ENCODE data around the gene CDC42SE1.

The CDC42SE1 gene

DNA sequence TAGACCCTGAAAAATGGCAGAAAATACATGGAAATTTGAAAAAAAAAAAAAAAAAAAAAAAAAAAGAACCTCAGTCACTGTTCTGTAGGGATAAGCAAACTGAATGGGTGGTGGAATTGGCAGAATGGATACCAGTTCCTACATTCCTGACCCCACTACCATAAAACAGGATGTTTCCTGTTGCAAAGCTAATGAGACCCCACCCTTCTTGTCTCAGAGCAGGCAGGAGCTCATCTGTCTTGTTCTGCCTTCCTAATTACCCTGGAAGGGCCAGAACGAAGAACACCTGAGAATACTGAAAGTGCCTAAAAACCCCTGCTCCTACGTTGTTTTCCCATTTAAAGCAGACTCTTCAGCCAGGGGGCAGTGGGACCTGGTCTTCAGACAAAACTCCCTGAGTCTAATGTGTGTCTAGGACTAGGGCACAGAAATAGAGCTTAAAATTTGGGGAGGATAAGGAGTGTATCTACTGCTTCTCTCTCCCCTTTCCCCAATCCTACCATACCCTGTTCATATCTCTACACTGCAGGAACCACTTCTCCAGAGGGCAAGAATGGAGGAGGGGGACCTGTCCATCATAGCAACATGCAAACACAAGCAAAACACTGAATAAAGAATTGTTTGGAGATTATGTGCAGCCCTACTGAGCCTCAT lies 7.9 kb downstream of the CDC42SE1 start:
- DNase-seq: no peak

DNA sequence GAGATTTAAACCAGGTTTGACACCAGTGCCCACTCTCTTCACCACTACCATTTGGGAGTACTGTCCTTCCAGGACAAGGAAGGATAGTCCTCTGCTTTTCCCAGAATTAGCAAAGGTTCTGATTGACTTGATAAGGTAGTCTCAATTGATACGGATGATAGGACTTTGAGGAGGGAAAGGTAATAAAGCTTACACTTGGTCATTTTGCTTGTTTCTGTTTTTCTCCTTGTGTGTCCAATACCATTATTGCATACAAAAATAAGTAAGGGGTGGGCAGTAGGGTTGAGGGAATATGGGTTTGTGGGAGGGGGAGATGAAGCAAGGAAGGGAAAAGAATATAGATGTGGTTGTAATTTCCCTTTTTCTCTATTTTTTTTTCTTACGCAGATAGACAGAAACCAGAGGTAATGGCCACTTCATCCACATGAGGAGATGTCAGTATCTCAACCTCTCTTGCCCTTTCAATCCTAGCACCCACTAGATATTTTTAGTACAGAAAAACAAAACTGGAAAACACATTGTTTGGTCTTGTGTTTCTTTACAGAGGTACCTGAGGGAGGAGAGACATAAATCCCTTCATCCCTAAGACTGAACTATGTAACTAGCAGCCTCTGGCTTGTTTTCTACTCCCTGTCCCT lies 9.3 kb downstream of the CDC42SE1 start:
- no peak for DNase-seq

DNA sequence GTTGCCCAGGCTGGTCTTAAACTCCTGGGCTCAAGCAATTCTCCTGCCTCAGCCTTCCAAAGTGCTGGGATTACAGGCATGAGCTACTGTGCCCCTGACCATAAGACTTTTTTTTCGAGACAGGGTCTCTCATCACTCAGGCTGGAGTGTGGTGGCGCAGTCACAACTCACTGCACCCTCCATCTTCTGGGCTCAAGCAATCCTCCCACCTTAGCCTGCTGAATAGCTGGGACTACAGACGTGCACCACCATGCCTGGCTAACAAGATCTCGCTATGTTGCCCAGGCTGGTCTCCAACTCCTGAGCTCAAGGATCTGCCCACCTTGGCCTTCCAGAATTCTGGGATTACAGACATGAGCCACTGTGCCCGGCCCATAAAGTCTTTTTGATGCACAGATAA lies 10.0 kb downstream of the CDC42SE1 start:
- no peak for DNase-seq

DNA sequence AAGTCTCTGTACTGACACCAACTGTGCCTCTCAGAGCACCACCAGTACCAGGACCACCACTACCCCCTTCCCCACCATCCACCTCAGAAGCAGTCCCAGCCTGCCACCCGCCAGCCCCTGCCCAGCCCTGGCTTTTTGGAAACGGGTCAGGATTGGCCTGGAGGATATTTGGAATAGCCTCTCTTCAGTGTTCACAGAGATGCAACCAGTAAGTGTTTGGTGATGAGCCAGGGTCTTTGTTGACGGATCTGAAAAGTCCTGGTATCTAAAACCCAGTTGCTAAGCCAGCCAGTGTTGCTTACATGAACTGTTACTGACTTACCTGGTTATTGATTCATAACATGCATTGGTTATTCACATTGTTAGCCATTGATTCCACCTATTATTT lies 10.8 kb downstream of the CDC42SE1 start:
- DNase-seq: no peak

DNA sequence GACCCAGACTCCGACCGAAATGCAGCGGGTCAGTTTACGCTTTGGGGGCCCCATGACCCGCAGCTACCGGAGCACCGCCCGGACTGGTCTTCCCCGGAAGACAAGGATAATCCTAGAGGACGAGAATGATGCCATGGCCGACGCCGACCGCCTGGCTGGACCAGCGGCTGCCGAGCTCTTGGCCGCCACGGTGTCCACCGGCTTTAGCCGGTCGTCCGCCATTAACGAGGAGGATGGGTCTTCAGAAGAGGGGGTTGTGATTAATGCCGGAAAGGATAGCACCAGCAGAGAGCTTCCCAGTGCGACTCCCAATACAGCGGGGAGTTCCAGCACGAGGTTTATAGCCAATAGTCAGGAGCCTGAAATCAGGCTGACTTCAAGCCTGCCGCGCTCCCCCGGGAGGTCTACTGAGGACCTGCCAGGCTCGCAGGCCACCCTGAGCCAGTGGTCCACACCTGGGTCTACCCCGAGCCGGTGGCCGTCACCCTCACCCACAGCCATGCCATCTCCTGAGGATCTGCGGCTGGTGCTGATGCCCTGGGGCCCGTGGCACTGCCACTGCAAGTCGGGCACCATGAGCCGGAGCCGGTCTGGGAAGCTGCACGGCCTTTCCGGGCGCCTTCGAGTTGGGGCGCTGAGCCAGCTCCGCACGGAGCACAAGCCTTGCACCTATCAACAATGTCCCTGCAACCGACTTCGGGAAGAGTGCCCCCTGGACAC lies 11.3 kb downstream of the CDC42SE1 start:
- DNase-seq: peak; percentile 22

DNA sequence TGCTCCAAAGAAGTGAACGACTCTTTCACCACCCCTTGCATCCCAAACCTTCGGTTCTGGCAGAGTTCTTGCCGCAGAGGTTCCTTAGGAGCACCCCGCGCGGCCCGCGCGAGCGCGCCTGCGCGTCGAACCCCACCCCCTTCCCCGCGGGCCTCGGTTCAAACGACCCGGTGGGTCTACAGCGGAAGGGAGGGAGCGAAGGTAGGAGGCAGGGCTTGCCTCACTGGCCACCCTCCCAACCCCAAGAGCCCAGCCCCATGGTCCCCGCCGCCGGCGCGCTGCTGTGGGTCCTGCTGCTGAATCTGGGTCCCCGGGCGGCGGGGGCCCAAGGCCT lies 11.9 kb downstream of the CDC42SE1 start, which contains the start of gene C1orf56:
C1orf56 (plus strand) TSS at position 161 of the 334 bp plus-strand sequence; CDS start at position 258, 97 bp downstream.
- DNase-seq: peak; percentile 57

DNA sequence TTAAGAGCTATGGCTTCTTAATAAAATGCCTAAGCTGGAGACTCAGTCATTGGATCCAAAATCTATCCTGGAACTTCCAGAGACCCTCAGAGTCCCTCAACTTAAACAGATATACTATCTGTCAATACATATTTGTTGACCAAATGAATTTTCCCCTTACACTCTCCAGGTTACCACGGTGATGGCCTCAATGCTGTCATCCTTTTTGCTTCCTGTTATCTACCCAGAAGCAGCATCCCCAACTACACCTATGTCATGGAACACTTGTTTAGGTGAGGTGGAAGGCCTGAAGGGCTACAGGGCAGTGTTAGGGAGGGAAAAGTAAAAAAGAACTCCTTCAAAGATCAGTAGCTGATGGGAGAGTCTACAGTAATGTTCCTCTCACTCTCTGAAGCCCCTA lies 16.3 kb downstream of the CDC42SE1 start:
- no peak for DNase-seq

DNA sequence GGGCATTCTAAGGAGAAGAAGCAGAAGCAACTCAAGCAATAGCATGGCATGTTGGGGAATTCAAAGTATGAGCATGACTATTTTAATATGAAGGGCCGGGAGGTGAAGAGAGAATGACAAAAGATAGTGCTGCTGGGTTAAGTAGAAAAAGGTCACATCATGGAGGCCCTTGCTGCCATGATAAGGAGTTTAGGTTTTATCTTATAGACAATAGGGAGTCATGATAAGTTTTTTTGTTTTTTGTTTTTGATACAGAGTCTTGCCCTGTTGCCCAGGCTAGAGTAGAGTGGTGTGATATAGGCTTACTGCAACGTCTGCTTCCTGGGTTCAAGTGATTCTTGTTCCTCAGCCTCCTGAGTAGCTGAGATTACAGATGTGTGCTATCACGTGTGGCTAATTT lies 19.9 kb downstream of the CDC42SE1 start:
- DNase-seq: no peak

DNA sequence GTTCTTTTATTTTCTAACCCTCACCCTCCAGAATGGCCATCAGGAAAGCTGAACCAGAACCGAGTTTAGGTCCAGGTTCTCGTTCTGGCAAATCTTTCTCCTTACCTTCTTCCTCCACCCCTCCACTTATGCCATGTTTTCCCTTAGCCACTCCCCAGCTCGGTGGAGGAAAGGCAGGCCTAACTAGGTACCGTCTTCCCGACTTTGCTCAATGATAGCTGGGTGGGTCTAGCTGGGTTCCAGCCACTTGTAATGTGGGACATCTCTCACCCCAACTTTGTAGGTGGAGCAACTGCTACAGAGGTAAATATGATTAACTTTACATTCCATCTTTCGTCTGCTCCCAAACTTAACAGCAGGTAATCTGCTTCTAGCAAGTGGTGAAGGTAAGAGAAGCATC lies 22.4 kb downstream of the CDC42SE1 start:
- DNase-seq: no peak

DNA sequence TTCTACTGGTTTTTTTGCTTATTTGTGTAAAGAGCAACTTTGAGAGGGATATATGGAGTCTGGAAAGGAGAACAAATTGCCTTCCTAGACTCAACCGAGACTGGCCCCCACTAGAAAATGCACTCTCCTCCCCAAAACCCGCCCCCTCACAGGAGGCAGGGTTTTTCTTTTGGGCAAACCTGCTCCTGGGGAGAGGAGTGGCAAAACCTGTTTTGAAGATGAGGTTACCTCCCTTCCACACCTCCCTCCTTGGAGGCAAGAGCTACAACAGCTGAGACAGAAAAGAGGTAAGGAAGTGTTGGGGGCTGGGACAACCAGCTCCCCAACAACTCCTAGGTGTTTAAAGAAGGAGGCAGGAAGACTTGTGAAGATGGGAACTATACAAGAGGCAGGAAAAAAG lies 23.1 kb downstream of the CDC42SE1 start, which contains the start of gene BNIPL:
BNIPL (plus strand) TSS at position 231 of the 400 bp plus-strand sequence; CDS start at position 371, 140 bp downstream.
- DNase-seq: no peak

DNA sequence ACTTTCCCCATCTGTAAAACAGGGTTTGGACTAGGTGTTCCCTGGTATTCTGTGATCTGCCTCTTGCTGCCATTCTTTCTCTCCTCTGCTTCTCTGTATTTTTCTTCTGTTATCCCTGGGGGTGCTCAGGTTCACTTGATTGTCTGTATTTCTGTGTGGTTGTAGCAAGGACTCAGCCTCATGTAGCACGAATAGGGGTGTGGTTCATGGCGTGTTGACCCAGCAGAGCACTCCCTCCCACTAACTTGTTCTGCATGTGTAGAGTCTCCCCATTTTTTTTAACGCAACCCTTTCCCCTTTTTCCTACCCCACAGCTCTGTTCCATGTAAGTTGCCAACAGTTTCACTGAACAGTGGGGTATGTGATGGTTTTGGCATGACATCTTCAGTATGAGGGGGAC lies 24.3 kb downstream of the CDC42SE1 start:
- DNase-seq: no peak

DNA sequence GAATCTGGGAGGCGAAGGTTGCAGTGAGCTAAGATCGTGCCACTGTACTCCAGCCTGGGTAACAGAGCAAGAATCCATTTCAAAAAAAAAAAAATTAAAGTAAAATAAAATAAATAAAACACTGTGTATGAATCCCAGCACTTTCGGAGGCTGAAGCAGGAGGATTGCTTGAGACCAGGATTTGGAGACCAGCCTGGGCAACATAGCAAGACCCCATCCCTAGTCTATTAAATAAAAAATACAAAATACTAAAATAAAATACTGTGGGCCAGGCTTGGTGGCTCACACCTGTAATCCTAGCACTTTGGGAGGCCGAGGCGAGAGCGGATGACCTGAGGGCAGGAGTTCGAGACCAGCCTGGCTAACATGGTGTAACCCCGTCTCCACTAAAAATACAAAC lies 27.3 kb downstream of the CDC42SE1 start:
- no peak for DNase-seq

DNA sequence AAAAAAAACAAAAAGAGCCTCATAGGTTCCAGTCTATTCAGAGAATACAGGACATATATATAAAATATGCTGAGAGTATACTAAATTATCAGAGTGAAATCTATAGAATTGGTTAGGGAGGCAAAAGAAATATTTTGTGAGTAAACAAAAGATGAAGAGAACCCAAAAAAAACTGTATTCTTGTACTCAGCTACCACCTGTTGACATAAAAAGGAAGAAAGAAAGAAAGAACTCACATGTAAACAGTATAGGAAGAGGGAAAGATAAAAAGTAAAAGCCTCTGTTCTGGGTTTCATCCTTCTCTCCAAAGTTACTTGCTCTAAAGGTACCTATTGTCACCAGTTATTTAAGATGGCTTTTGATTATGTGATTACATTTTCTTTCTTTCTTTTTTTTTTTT lies 33.0 kb downstream of the CDC42SE1 start:
- no peak for DNase-seq

DNA sequence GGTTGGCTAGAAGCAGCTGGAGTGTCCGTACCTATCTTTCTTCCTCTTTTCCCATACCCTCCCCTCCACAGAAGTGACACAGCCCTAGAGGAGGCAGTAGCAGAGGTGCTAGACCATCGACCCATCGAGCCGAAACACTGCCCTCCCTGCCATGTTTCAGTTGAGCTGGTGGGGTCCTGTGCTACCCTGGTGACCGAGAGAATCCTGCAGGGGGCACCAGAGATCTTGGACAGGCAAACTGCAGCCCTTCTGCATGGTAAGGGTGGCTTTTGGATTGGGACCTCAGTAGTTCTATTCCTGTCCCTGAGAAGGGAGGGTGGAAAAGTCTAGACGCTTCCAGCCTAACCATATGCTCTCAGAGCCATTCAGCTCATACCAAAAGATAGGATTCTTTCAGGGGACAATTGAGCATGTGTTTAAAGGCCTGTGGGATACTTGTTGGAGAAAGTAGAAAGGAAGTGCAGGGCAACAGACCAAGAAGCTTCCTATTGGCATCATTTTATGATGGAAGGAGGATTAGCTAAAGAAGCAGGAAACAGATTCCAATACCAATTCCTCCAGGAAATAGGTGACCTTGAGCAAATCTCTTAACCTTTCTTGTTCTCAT lies 34.8 kb downstream of the CDC42SE1 start:
- DNase-seq: peak; percentile 75

DNA sequence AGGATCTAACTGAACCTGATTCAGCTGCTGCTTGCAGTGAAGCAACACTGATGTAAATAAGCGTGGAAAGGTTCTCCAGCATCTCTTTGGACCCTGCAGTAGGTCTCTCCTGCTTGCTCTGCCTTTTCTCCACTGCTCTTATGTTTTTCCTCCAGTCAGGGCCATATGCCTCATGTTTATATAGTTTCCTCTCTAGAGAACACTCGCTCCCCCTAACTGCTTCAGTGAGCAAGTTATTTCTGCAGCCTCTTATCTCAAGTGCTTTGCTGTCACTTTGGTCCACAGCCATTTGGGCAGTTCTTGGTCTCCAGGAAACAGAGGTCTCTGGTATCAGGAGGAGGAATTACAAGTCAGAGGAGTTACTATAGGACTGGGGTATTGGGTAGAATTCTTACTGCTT lies 45.9 kb downstream of the CDC42SE1 start:
- no peak for DNase-seq

DNA sequence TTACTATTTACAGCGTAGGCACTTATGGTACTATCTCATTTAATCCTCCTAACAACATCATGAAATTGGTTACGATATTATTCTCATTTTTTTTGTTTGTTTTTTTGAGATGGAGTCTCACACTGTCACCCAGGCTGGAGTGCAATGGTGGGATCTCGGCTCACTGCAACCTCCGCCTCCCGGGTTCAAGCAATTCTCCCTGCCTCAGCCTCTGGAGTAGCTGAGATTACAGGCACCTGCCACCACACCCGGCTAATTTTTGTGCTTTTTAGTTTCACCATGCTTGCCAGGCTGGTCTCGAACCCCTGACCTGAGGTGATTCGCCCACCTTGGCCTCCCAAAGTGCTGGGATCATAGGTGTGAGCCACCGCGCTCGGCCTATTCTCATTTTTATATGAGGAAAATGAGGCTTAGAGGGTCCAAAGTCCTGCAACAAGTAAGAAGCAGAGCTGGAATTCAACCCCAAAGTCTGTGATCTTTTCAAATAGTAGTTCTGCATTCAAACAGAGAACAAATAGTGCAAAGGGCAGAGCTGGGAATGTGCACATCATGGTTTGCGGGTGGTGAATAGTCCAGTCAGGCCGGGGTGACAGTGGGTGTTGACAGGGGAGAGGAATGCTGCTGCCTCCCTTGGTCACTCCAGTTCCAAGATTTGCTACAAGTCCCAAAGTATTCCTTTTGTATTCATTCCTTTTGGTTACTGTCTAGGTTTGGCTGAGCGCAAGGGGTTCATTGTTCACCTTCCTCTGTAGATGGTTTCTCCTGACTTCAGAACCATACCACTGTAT lies 46.5 kb downstream of the CDC42SE1 start:
- no peak for DNase-seq

DNA sequence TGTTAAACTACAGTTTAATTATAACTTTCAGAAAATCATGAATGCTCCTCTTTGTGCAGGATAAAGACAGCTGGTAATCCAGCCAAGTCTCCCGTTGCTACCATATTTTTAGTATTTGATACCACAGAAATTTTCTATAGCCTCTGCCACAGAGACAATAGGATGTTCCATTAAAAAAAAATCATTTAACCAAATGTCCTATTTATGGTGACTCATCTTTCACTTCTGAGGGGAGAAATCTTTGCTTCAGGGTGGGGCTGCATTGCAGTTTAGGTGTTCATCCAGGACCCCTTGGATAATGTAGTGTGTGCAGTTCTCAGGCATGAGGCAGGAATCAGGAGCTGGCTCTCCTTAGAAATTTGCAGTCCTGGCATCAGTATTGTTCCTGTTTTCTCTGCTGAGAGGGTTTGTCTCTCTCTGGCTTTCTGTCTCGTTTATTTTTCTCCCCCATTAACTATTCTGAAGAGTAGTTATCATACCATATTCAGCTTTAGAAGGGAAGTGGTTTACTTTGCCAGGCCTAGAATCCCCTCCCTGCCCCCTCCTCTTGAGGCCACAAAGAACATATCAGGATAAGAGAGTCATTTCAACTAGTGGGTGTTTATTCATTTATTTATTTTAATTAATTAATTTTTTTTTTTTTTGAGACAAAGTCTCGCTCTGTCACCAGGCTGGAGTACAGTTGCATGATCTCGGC lies 48.1 kb downstream of the CDC42SE1 start:
- DNase-seq: no peak

DNA sequence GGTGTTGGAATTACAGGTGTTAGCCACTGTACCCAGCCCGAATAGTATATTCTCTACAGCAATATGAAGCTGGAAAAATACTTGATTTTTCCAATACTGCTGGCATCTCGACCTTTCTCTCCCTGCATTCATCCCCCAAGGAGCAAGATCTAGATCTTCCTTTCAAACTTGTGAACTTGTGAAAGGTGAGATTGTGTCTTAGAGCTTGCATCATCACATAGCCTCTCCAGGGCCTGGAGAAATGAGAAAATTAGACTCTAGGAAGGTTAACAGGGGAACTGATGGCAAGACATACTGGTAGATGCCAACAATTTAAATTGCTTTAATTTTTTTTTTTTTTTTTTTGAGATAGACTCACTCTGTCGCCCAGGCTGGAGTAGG lies 49.1 kb downstream of the CDC42SE1 start:
- DNase-seq: no peak

DNA sequence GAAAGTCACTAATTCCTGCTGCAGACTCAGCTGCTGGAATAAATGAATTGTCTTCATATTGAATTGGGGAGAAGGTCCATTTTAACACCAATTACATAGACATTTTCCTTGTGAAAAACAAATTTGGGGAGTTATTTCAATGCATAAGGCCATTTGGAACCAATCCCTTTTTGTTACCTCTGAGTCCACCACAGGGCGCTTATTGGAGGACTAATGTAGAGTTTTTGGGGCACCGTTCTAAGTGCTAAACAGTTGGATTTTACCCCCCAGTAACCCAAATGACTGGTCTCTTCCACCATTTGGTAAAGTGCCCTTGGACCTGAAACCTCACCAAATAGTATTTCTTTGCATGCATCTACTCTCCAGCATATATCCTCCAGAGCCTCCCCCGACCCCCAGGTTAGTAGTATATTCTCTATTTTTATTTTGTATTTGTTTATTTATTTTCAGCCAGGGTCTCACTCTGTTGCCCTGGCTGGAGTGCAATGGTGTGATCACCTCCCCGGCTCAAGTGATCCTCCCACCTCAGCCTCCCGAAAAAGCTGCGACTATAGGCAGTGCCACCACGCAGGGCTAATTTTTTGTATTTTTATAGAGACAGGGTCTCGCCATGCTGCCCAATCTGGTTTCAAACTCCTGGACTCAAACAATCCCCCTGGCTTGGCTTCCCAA lies 49.6 kb downstream of the CDC42SE1 start:
- no peak for DNase-seq

DNA sequence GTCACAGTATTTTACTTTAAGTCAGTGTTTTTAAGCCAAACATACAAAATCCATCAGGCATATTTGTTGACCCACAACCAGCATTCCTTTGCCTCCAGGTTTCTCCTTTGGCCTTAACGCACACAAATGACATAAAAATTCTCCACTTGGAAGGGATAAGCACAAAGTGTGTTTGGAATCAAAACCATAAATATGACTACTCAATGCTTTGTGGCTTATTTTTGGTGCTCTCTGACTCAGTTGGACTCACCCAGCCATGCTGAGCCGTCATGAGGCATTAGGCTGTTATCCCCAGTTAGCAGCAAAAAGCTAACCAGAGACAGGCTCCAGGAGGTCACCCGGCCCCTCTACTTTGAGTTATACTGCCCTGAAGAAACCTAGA lies 50.2 kb downstream of the CDC42SE1 start:
- no peak for DNase-seq
